HepG2 (cell line): ENCODE results near the gene ADGRB2. TPM values are rescaled to one million over a fixed set of nuclear protein-coding genes. Genes with fewer than 3 reads are reported as not detected.
A peak's percentile ranks its signal among the peaks of the same experiment; 100 is the strongest.

Experiments
- ATF5 ChIP-seq: sonication (generic); formaldehyde crosslinking; IDR thresholded peaks from 2 replicates; pipeline ENCODE4 v1.4.0; 2020; ENCODE audit warnings: mild to moderate bottlenecking, low read depth, missing genetic modification reagents
- BRD4 ChIP-seq: sonication (generic); formaldehyde crosslinking; IDR thresholded peaks from 2 replicates; pipeline ENCODE4 v1.4.0; 2020; ENCODE audit warnings: missing genetic modification reagents
- FOXA1 ChIP-seq, 2 experiments: fragments of 450-650 bp in 1 of 2; sonication (generic) in 1 of 2; formaldehyde crosslinking in 1 of 2; IDR thresholded peaks; 2 replicates each; pipeline versions ENCODE4 v1.4.0 to v1.6.1; 2016 to 2020; ENCODE audit warnings: missing genetic modification reagents in 1 of 2
- FOXO1 ChIP-seq: sonication (generic); formaldehyde crosslinking; IDR thresholded peaks from 2 replicates; pipeline ENCODE4 v1.4.0; 2020; ENCODE audit warnings: missing genetic modification reagents
- JUN ChIP-seq: sonication (generic); formaldehyde crosslinking; IDR thresholded peaks from 2 replicates; pipeline ENCODE4 v1.4.0; 2020; ENCODE audit warnings: mild to moderate bottlenecking, missing genetic modification reagents
- NCOA2 ChIP-seq: sonication (generic); formaldehyde crosslinking; IDR thresholded peaks from 2 replicates; pipeline ENCODE4 v1.8.0; 2022; ENCODE audit warnings: inconsistent platforms
- PATZ1 ChIP-seq: sonication (generic); formaldehyde crosslinking; IDR thresholded peaks from 2 replicates; pipeline ENCODE4 v1.4.0; 2020; ENCODE audit warnings: missing genetic modification reagents
- PCBP2 ChIP-seq: fragments of 200-400 bp; formaldehyde crosslinking; optimal IDR thresholded peaks from 2 replicates; pipeline ENCODE3; 2018; ENCODE audit warnings: low read length, low read depth; ENCODE audit not compliant: poor library complexity, severe bottlenecking
- PLRG1 ChIP-seq: fragments of 450-650 bp; conservative IDR thresholded peaks from 2 replicates; pipeline ENCODE4 v1.6.1; 2016
- POGZ ChIP-seq: sonication (generic); formaldehyde crosslinking; IDR thresholded peaks from 2 replicates; pipeline ENCODE4 v1.4.0; 2020; ENCODE audit warnings: mild to moderate bottlenecking, missing genetic modification reagents
- SIN3B ChIP-seq: fragments of 150-350 bp; IDR thresholded peaks from 2 replicates; pipeline ENCODE4 v1.6.1; 2014; ENCODE audit warnings: low read length
- SP2 ChIP-seq: sonication (generic); formaldehyde crosslinking; IDR thresholded peaks from 2 replicates; pipeline ENCODE4 v1.5.1; 2020; ENCODE audit warnings: mild to moderate bottlenecking, missing genetic modification reagents
- SRY ChIP-seq: sonication (generic); formaldehyde crosslinking; IDR thresholded peaks from 2 replicates; pipeline ENCODE4 v1.8.0; 2022; ENCODE audit warnings: mild to moderate bottlenecking, missing genetic modification reagents
- TBL1XR1 ChIP-seq: fragments of 150-350 bp; IDR thresholded peaks from 2 replicates; pipeline ENCODE4 v1.6.1; 2014; ENCODE audit warnings: borderline replicate concordance, low read length; ENCODE audit not compliant: partially characterized antibody
- ZBTB42 ChIP-seq: sonication (generic); formaldehyde crosslinking; IDR thresholded peaks from 2 replicates; pipeline ENCODE4 v1.5.0; 2020; ENCODE audit warnings: mild to moderate bottlenecking, missing genetic modification reagents
- ZFAT ChIP-seq: sonication (generic); formaldehyde crosslinking; conservative IDR thresholded peaks from 2 replicates; pipeline ENCODE4 v1.8.1; 2023; ENCODE audit warnings: missing genetic modification reagents, inconsistent platforms
- ZNF253 ChIP-seq: sonication (generic); formaldehyde crosslinking; IDR thresholded peaks from 2 replicates; pipeline ENCODE4 v1.8.0; 2022; ENCODE audit warnings: mild to moderate bottlenecking, missing genetic modification reagents, borderline replicate concordance
- ZNF329 ChIP-seq: sonication (generic); formaldehyde crosslinking; IDR thresholded peaks from 2 replicates; pipeline ENCODE4 v1.9.0; 2021; ENCODE audit warnings: low read depth, mild to moderate bottlenecking, missing genetic modification reagents
- ZNF547 ChIP-seq: sonication (generic); formaldehyde crosslinking; IDR thresholded peaks from 2 replicates; pipeline ENCODE4 v1.5.1; 2020; ENCODE audit warnings: mild to moderate bottlenecking, missing genetic modification reagents
- ZNF691 ChIP-seq: sonication (generic); formaldehyde crosslinking; IDR thresholded peaks from 2 replicates; pipeline ENCODE4 v1.4.0; 2020; ENCODE audit warnings: missing genetic modification reagents, low read depth, mild to moderate bottlenecking, borderline replicate concordance
- ZNF704 ChIP-seq: sonication (generic); formaldehyde crosslinking; IDR thresholded peaks from 2 replicates; pipeline ENCODE4 v1.8.1; 2023; ENCODE audit warnings: mild to moderate bottlenecking, inconsistent platforms, moderate library complexity, missing genetic modification reagents, borderline replicate concordance
- ZNF790 ChIP-seq: sonication (generic); formaldehyde crosslinking; IDR thresholded peaks from 2 replicates; pipeline ENCODE4 v1.8.0; 2022; ENCODE audit warnings: missing genetic modification reagents, mild to moderate bottlenecking, borderline replicate concordance
- polyA plus RNA-seq, 8 experiments: library from polyadenylated mRNA; depleted of rRNA in 3 of 8; stranded (reverse) in 7 of 8; unstranded in 1 of 8; fragments of >200 nt; fragmentation: Illumina TruSeq in 4 of 8; extraction: Trizol in 4 of 8; gene quantifications; 2 replicates each; pipeline versions ENCODE4 v1.2.1 to v1.2.3, GENCODE V29; 2011 to 2016; ENCODE audit warnings: low read depth in 4 of 8, missing spikeins in 1 of 8, mixed read lengths in 1 of 8; ENCODE audit not compliant: insufficient read depth in 1 of 8
- total RNA-seq, 5 experiments: library from RNA; depleted of rRNA; stranded (reverse); fragments of >200 nt; fragmentation: Illumina TruSeq; extraction: Trizol; gene quantifications; 2 replicates each; pipeline ENCODE4 v1.2.3, GENCODE V29; 2016; ENCODE audit warnings: low read depth in 1 of 5
- TF ChIP-seq, protein P1 (sequence below): IDR thresholded peaks from 2 replicates; pipeline ENCODE4 v1.6.1; 2018; ENCODE audit warnings: missing genetic modification reagents

The ADGRB2 gene
- total and polyA plus RNA-seq, 2 of the 13 experiments (the other 11 are each of a cell fraction or from before 2014, with no cell fraction given): 0.03 to 0.09 TPM

DNA sequence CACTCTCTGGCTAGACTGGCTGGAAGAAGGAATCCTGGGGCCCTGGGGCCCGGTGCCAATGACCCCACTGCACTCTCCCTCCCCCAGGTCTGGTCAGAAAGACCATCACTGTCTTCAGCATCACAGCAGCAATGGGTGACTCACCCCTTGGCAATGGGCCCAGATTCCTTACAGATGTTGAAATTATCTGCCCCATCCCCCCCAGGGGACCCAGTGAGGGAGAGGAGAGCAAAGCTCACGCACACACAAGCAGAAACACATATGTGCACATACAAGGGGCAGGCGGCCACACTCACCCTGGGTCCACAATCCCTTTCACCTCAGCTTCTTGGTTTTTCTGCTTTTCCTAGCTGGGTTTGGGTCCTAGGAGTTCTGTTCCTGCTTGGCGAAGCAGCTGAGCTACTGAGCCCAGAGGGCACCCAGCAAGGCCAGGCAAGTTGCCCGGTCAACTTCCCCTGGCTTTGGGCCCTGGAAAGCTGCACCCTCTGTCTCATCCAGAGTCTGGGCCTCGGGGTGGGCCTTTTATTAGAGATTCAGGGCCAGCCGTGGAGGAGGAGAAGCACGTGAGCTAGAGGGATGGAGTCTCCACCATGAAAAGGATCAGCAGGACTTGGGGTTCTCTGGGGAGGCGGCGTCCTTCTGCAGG, 62.9 kb downstream of the ADGRB2 start (continued):
- TF ChIP-seq TBL1XR1 (no peak), ZFAT (CRISPR knock-in tag) (no peak), SP2 (CRISPR knock-in tag) (no peak; the same call in 1 of the 2 replicates), FOXA1 (IDR thresholded peaks at IDR 0.05) (no peak), FOXA1 (CRISPR knock-in tag; IDR thresholded peaks at IDR 0.05) (peak; percentile 44), PATZ1 (CRISPR knock-in tag) (peak; percentile 97), FOXO1 (peak; percentile 29; the same call in 1 of the 2 replicates), NCOA2 (CRISPR knock-in tag) (peak; percentile 70), ATF5 (no peak), ZNF691 (CRISPR knock-in tag) (peak; percentile 75; the same call in 1 of the 2 replicates), SIN3B (no peak), JUN (CRISPR knock-in tag) (peak; percentile 99), PLRG1 (no peak), ZNF329 (CRISPR knock-in tag) (no peak), ZNF547 (CRISPR knock-in tag) (no peak), ZNF253 (CRISPR knock-in tag) (no peak), ZNF704 (CRISPR knock-in tag) (no peak), PCBP2 (no peak), POGZ (CRISPR knock-in tag) (peak; percentile 41; the same call in 1 of the 2 replicates), BRD4 (no peak), SRY (CRISPR knock-in tag) (no peak), ZNF790 (CRISPR knock-in tag) (no peak), ZBTB42 (CRISPR knock-in tag) (peak; percentile 99)
- TF ChIP-seq, protein P1, sequence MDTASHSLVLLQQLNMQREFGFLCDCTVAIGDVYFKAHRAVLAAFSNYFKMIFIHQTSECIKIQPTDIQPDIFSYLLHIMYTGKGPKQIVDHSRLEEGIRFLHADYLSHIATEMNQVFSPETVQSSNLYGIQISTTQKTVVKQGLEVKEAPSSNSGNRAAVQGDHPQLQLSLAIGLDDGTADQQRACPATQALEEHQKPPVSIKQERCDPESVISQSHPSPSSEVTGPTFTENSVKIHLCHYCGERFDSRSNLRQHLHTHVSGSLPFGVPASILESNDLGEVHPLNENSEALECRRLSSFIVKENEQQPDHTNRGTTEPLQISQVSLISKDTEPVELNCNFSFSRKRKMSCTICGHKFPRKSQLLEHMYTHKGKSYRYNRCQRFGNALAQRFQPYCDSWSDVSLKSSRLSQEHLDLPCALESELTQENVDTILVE: 0 out of 2 replicates have a peak, but pooled peaks have one; percentile 65
